GM12892 (cell line): ENCODE data around the gene ZNF283.

Experiments used
- POLR2A ChIP-seq: IDR thresholded peaks from 2 replicates; pipeline ENCODE4 v1.6.1; 2011; ENCODE audit warnings: low read depth, low read length, control low read depth
- TAF1 ChIP-seq: IDR thresholded peaks from 2 replicates; pipeline ENCODE4 v1.6.1; 2011; ENCODE audit warnings: low read depth, mild to moderate bottlenecking, control low read depth, low read length, borderline replicate concordance

GRCh38 chr19:43779147-43779819 lies 47.8 kb upstream of the ZNF283 start:
- TF ChIP-seq POLR2A (no peak), TAF1 (no peak)
